GM21390 (cell line): ENCODE data around the gene TBC1D9B.

ENCODE experiments used
- ATAC-seq: cut with Tn5 transposase; IDR thresholded peaks from one replicate; pipeline ENCODE4 v1.9.1; 2021; ENCODE audit not compliant: unreplicated experiment

Gene TBC1D9B

DNA sequence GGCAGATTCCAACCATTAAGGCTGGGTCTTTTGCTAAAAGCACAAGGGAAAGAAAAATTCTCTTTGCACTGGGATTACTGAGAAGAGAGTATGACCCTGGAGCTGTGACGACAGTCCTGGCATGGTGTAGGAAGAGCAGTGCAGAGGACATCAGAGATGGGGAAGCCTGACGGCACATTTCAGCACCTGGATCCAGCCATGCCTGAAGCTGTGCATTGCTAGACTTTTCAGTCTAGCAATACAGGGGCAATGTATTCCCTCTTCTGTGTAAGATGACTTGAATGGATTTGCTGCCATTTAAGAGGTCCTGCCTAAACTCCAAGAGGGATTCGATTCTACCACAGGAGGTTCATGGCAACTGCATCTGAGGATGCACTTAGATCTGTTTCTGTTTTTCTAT lies 36.7 kb downstream of the TBC1D9B start:
- ATAC-seq = no peak

DNA sequence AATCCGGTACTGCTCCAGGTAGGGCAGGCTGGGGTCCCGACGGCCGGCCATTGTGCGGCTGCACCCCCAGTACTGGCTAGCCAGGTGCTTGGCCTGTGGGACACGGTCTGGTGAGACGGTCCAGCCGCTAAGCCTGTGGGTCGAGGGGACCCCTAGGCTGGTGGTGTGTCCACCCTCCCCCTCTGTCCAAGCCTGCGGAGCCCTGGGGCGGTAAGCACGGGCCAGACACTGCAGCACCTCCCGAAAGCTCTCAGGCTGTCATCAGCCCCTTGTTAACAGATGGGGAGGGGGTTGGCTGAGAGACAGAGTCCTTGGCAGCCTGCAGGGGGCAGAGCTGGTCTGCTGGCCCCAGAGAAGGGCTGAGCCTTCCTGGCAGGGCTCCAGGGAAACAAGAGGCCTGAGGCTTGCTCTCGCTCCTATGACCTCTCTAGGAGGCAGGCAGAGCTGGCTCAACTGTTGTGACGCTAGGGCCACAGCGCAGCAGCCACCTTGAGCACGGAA lies 37.2 kb downstream of the TBC1D9B start:
- ATAC-seq = no peak

DNA sequence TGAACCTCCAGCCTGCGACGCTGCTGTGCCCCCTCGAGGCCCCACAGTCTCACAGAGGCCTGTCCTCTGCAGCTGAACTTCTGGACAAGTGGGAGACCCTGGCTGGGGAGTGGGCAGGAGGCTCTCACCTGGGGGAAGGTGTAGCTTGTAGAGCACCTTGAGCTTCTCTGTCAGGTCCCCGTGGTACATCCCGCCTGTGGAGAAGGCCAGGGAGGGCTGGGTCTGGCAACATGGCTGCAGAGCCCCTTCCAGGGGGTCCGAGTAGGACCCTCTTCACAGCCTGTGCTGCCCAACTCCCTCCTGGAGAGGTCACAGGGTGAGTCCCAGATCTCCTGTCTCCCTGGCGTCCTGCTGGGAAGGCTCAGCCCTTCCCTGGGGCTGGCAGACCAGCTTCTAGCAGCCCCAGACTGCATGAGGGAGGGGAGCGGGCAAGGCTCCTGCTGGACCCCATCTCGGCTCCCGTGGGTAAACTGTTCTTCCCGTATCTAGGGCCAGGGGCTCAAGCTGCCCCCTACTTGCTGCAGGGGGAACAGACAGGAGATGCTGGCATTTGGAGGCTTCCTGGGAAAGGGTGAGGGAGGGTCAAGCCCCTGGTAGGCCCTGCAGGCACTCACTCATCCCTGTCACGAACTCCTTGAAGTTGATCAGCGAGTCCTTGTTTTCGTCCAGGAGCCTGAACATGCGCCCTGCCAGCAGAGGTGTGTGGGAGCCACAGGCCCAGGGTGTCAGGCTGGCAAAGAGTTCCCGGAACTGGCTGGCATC lies 37.9 kb downstream of the TBC1D9B start:
- no peak for ATAC-seq

DNA sequence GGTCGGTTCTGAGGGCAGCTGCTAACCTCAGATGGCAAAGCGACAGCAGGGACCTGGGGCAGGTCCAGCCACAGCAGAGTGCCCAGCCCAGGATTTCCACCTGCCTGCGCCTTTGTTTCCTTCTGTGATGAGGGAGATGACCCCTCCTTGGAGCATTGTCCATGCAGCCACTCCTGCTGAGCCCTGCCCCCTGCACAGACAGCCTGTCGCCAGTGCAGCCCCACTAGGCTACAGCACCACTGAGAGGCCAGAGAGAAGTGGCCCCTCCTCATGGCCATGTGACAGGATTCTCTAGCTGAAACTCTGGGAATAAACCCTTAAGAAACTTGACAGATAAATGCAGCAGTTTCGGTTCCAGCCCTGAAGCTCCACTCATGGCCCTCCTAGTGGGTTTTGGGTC lies 38.6 kb downstream of the TBC1D9B start:
- no peak for ATAC-seq

DNA sequence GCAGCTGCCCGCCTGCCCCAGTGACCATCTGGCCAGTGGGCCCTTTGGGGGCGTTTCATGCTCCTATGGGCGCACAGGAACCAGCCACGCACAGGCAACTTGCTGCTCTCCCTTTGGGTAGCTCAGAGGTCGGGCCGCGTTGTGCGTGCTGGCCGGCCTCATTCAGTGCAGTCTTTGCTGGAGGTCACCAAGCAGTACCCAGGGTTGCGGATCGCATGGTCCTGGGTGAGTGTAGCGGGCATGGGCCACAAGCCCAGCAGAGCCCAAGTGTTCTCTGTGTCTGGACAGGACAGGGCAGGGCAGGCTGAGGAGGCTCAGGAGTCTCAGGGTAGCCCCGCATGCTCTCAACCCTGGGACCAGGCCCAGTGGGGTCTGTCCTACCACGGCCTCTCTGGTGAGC lies 39.2 kb downstream of the TBC1D9B start:
- ATAC-seq = no peak

DNA sequence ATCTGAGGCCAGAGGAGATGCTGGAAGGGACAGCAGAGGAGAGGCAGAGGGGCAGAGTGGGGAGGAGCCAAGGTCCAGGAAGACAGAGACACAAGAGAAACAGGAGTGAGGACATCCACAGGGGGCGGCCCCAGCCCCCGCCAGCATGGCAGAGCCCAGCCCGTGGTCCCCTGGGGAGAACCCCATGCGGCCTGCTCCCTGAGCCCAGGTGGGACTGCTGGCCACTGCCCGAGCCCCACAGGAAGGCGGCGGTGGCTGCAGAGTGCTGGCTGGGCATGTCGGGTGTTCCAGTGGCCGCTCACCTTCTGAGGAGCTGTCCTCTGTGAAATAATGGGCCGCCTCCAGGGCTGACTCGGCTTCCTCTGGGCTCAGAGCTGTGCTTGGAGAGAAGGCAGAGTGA lies 40.2 kb downstream of the TBC1D9B start:
- ATAC-seq = no peak

DNA sequence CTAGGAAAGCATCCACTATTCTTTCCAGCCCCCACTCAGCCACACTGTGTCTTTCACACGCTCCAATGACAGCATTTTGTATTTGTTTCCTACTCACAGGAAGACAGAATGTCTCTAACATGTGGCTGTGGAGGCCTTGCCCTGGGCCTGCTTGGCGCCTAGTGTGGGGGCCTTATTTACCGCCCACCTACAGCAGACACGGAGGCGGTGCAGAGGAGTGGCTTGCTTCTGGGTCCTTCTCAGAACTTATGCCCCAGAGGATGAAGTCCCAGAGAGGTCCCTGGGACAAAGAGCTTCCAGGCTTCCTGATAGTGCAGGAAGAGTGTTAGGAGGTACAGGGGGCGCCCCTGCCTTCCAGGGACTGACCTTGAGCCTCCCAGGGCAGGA lies 40.6 kb downstream of the TBC1D9B start:
- no peak for ATAC-seq

DNA sequence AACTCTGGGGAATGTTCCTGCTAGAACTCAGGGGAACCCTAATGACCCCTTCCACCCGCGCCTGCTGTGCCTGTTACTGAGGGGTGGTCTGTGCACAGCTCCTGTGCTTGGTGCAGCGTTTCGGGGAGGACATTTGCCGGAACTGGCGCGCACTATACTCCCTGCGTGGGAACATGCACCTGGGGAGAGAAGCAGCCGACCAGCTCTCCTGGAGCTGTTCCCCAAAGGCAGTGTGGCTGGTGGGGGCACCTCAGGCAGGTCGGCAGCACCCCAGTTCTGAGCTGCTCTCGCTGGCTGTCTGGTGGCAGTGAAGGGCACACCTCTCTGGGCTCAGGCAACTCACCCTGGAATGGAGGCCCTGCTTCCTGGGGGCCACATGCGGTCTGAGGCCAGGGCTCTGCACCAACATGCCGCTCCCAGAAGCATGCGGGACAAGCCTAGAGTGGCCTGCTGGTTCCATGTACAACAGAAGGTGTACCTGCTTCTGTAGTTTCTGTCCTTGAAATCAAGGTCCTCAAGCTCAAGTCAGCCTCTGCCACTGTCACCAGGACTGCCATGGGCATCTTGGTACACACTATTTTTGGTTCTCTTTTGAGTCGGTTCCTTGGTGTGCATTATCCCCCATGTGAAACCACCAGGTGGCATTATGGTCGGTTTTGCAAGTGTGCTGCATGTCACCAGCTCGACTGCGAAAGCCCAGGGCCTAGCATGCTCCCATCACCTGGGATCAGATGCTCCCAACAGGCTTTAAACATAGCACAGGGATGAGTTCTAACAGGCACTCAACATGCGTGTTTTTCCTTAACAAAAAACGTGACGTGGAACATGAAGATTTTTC lies 41.2 kb downstream of the TBC1D9B start:
- no peak for ATAC-seq

DNA sequence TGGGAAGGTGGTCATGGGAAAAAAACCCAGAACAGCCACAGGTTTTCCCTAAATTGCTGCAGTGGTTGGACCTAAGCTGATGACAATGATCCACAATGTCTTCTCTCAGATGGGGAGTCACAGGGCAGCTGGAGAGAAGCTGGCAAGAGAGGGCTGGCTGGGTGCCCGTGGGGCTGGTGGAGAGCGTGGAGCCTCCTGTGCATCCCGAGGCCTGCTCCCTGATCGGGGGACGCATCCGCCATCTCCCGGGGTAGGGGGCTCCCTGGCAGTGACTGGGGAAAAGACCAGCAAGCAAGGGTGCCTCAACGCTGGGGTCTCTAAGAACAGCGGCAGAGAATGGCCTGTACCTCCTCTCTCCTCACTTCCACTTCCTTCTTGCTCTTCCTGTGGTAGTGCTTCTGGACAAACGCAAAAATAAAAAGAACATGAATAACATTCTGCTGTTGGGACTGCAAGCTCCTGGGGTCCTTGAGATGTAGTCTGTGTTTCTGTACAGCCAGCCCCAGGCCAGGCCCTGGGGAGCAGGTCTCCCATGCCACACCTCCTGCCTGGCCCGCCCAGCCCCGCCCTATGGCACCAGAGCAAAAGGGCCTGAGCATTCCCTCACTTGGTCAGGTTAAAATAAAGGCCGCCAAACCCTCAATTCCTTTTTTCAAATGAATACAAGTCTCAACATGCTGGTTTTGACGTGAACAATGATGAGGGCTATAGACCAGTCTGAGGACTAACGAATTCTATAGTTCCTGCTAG lies 42.0 kb downstream of the TBC1D9B start:
- no peak for ATAC-seq

DNA sequence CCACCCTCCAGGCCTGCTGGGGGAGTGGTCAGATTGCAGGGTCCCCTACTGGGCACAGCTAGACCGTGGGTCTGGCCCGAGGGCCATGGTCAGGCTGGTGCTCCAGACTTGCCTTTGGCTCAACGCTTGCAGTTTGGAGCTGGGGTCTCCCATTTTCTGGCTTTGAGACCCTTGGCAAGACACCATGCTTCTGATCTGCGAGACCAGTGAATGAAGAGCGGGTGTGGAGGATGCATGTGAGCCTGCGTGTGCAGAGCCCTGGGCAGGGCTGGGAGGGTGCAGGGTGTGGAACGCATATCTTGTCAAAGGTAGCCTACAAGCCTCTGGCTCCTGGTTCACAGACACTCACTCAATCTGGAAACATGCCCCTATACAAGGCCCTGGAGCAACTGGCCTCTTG lies 43.0 kb downstream of the TBC1D9B start:
- no peak for ATAC-seq

DNA sequence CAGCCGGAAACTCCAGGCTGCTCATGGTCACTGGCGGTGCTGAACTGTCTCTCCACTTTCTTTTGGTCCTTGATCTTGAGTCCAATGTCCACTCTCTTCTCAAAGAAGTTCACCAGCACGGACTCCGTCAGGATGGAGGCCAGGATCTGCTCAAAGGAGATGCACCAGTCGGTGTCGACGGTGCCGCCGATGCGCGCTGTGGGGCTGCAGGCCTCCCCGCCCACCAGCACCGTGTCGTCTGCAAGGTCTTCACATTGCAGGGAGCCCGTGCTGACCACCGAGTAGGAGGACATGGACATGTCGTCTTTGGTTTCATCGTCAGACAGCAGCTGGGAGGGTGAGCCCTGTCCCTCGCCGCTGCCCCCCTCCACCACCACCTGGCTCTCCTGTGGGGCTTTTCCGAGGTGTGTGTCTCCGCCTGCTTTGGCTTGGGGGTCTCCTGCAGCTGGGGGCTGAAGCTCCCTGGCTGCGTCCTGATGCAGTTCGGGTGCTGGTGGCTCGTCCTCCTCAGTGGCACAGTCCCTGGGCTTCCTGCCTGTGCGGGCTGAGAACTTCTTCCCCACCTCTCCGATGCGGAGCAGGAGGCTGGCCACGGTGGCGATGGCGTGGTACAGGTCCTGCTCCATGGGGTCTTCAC lies 44.1 kb downstream of the TBC1D9B start:
- no peak for ATAC-seq

DNA sequence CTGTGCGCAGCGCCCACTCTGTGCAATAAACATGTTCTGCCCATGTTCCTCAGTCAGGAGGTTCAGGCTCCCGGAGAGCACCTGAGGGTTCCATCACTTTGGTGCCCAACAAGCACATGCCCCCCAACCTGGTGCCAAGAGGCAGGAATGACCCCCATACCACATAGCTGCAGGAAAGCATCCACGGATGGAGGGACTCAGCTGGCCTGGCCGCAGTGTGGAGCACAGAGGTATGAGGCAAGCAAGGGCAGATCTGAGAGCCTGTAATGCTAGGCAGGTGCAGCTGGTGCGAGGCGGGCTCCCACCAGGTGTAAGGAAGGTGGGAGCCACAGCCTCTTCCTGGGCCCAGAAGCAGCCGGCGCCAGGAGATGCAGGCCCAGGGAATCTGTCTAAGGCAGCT lies 44.8 kb downstream of the TBC1D9B start:
- no peak for ATAC-seq

DNA sequence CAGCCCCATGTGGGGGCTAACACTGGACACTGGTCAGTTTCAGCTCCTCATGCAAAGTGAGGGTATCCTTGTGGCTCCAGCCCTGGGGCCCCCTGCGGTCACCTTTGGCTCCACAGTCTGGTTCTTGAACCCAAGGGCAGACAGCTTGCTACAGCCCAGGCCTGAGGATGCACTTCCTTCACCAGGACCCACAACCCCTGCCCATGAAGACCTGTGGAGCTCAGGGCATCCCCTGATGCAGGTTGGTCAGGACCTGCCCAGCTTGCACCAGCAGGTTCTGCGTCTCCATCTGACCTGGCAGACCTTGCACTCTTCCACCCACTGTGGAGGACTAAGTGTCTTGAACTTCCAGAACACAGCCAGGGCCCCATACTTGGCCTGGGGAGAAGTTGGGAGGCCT lies 45.4 kb downstream of the TBC1D9B start:
- no peak for ATAC-seq

DNA sequence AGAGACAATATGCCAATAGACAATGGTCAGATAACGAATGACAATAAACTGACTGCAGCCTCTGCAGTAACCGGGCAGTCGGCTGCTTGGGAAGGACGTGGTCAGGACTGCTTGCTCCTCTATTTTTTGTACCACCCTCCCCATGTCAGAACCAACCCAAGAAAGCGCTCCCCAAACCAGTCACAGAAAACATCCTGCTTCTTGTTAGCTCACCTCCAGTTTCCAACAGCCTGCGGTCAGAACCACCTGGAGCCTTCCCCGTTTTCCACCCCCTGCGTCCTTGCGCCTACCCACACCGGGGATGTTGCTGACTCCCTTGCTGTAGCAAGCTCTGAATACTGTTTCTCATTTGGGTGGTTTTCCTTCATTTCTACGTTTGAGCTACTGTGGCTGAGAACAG lies 47.4 kb downstream of the TBC1D9B start:
- ATAC-seq = no peak

DNA sequence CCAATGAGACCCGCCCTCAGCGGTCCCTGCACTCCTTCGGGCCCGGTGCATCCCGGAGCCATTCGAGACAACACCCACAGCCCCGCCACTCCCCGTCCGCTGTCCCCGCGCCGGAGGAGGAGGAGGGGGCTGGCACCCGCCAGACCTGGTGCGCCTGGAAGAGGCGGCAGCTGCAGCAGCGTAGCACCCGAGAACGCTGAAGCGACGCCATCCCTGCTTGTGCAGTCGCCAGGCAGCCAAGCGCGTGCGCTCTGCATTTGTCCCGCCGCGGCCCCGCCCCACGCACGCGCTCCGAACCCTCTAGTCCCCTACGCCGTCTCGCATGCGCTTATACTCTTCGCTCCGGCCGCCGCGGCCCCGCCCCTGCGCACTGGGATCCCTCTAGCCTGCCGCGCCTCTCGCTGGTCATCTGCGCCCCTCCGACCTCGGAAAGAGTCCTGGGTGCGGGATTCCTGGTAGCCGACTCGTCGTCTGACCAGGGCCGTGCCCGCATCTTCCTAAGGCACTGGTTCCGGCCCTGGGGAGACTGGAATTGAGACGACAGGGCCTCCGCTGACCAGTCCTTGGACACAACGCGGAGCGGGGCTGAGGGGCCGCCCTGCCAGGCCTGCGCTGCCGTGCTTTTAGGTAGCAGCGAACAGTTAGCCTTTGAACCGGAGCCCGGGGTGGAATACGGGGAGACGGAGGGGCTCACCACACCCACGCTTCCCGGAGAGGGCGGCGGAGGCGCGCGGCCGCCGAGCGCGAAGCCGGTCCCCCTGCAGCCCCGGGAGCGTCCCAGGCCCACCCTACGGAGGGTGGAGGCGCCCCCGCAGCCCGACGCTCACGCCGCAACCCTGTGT lies 48.9 kb downstream of the TBC1D9B start, which contains the start of gene MRNIP:
Gene MRNIP, minus strand, starts transcription at position 232 of the 842 bp plus-strand sequence. Its CDS starts 21 bp downstream, at position 211.
- peak; percentile 98 for ATAC-seq

DNA sequence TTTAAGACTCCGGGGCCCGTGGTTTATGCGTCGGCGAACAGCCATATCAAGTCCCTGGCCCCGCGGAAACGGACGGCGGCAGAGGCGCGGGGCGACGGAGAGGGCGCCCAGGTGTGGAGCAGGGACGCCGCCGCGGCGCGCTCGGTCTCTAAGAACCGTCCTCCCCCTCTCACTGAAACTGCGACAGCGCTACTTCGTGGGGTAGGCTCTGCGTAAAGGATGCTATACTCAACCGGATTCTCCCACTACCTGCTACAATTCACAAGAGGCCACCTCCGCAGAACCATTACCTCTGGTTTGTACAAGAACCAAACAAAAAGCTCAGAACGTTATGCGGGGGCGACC lies 49.5 kb downstream of the TBC1D9B start:
- peak; percentile 40 for ATAC-seq

DNA sequence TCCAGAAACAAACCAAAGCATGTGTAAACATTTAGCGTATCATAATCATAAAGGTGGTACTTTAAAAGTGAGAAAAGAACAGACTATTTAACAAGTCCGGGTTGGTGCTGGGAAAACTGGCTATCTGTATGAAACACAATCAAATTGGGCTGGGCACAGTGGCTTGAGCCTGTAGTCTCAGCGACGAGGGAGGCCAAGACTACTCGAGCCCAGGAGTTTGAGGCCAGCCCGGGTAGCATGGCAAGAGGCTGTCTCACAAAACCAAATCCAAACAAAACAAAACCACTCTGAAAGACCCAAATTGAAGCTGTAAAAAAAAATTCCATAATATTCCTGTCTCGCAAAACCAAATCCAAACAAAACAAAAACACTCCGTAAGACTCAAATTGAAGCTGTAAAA lies 53.3 kb downstream of the TBC1D9B start:
- no peak for ATAC-seq

DNA sequence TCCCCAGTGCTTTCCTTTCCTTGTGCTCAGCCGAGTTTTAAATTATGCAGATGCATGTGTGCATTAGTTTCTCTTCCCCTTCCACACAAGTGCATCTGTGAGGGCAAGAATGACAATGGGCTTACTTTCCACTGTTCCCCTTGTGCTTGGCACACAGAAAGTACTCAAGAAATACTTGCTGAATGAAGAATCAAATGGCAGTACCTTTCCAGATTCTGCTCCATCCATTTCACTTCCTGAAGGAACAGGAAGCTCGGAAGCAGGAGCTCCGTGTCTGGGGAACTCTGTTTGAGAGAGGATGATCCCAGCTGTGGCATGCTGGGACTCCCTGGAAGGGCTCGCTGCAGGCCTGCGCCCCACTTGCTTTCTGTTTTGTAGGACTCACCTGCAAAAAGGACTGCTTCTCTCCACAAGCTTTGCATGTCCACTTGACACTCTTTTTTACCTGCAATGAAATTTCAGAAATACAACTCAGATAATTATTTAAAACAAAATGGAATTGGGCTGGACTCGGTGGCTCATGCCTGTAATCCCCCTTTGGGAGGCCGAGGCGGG lies 54.6 kb downstream of the TBC1D9B start:
- peak; percentile 92 for ATAC-seq

DNA sequence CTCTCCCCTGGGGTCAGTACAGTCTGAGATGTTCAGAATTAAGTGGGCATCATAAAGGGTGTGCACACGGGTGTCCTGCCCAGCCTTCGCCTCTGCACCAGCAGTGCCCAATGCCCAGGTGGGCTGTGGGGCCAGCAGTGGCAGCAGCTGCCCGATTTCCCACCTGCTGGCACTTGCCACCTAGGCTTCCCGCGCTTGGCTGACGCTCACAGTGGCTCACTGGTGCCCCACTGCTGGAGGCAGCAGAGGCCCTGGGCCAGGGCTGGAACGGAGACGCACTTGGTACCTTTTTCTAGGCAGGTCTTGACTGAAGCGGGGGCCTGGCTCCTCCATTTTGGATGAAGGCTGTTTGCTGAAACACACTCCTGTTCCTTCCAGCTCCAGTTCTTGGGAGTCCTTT lies 66.1 kb downstream of the TBC1D9B start:
- no peak for ATAC-seq

DNA sequence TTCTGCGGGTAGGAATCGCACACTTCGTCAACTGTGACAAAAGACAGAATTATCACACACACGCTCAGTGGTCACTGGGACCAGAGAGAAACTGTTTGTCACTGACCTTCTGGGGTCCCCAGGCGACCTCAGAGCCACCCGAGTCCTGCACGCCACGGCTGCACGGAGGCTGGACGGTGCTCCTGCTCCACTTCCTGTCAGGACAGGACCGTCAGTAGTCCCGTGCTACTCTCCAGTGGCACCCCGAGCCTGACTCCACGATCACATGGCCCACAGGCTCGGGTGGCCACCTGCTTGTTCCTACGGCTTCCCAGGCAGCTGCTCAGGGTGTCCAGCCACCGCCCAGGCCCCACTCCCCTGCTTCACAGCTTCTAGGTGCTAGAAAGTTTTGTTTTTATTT lies 66.9 kb downstream of the TBC1D9B start:
- no peak for ATAC-seq
